Epithelial cell of esophagus (primary cell): ENCODE measurements around the gene MED13L.

Experiments
- DNase-seq: peaks from one replicate; pipeline ENCODE4 v3.0.0; 2010; ENCODE audit warnings: low read depth
- H3K4me3 ChIP-seq: 2 replicates; pipeline ENCODE4 v1.5.1; 2011; ENCODE audit warnings: mild to moderate bottlenecking, low read length, control low read depth
- CTCF ChIP-seq: IDR thresholded peaks from 2 replicates; pipeline ENCODE4 v1.5.1; 2011; ENCODE audit warnings: low read depth, mild to moderate bottlenecking, low read length, control low read depth, inconsistent platforms; ENCODE audit not compliant: insufficient read depth; ENCODE audit errors: missing control alignments

The MED13L gene

GRCh38 chr12:115936997-115937916, 340.2 kb downstream of the MED13L start:
- no peak for DNase-seq
- no peak overlapping the region for H3K4me3 ChIP-seq
- TF ChIP-seq CTCF, result no peak

- no peak overlapping the region for H3K4me3 ChIP-seq
- DNase-seq, result no peak
- no peak for TF ChIP-seq CTCF
Observed at GRCh38 chr12:115934877-115935276, 342.6 kb downstream of the MED13L start.

GRCh38 chr12:115934046-115934445, 343.4 kb downstream of the MED13L start:
- no peak overlapping the region for H3K4me3 ChIP-seq
- no peak for TF ChIP-seq CTCF
- no peak for DNase-seq

- H3K4me3 ChIP-seq, result no peak overlapping the region
- no peak for TF ChIP-seq CTCF
- DNase-seq, result no peak
Observed at GRCh38 chr12:115932066-115932465, 345.4 kb downstream of the MED13L start.

- TF ChIP-seq CTCF, result no peak
- no peak overlapping the region for H3K4me3 ChIP-seq
- DNase-seq, result no peak
Observed at GRCh38 chr12:115930336-115930735, 347.2 kb downstream of the MED13L start.

GRCh38 chr12:115926037-115926670, 351.3 kb downstream of the MED13L start:
- TF ChIP-seq CTCF, result no peak
- H3K4me3 ChIP-seq, result no peak overlapping the region
- no peak for DNase-seq
